CD4-positive, alpha-beta T cell treated with Interleukin-1 beta for 1 hour (primary cell): ENCODE results near the gene SCN7A.
"Not testable (repeated sequence)": the region's sequence is repeated elsewhere in the genome, so short reads cannot be mapped to it uniquely, and the experiment has no call there.

Experiments
- DNase-seq, 2 donors: peaks; one replicate each; pipeline ENCODE4 v3.0.0-alpha.2; 2020 to 2022

Gene SCN7A

GRCh38 chr2:166451468-166451867 is 42.6 kb downstream of the SCN7A start:
- no peak for DNase-seq

- DNase-seq = no peak
Measured at GRCh38 chr2:166449439-166449838, 44.6 kb downstream of the SCN7A start.

GRCh38 chr2:166448106-166448505 is 45.9 kb downstream of the SCN7A start:
- no peak for DNase-seq

- DNase-seq = no peak
Measured at GRCh38 chr2:166444306-166444705, 49.7 kb downstream of the SCN7A start.

GRCh38 chr2:166440313-166440712 is 53.7 kb downstream of the SCN7A start:
- DNase-seq = no peak

GRCh38 chr2:166439078-166439477 is 55.0 kb downstream of the SCN7A start:
- no peak for DNase-seq

- no peak for DNase-seq
Measured at GRCh38 chr2:166436976-166437375, 57.1 kb downstream of the SCN7A start.

- no peak for DNase-seq
Measured at GRCh38 chr2:166436189-166436588, 57.9 kb downstream of the SCN7A start.

GRCh38 chr2:166434491-166434890 is 59.6 kb downstream of the SCN7A start:
- DNase-seq = no peak

GRCh38 chr2:166433457-166433856 is 60.6 kb downstream of the SCN7A start:
- DNase-seq = no peak

GRCh38 chr2:166432331-166432730 is 61.7 kb downstream of the SCN7A start:
- no peak for DNase-seq

GRCh38 chr2:166424841-166425240 is 69.2 kb downstream of the SCN7A start:
- DNase-seq = no peak

GRCh38 chr2:166419616-166419934 is 74.5 kb downstream of the SCN7A start:
- DNase-seq = no peak

GRCh38 chr2:166418853-166419615 is 75.0 kb downstream of the SCN7A start:
- DNase-seq = no peak

GRCh38 chr2:166417669-166418068 is 76.4 kb downstream of the SCN7A start:
- no peak for DNase-seq

GRCh38 chr2:166413255-166413654 is 80.8 kb downstream of the SCN7A start:
- DNase-seq = no peak

- no peak for DNase-seq
Measured at GRCh38 chr2:166411473-166412230, 82.4 kb downstream of the SCN7A start.

- DNase-seq = no peak
Measured at GRCh38 chr2:166410828-166411472, 83.1 kb downstream of the SCN7A start.

GRCh38 chr2:166407746-166408145 is 86.3 kb downstream of the SCN7A start:
- not testable (repeated sequence) for DNase-seq

GRCh38 chr2:166406374-166406773 is 87.7 kb downstream of the SCN7A start:
- no peak for DNase-seq

GRCh38 chr2:166405569-166405926 is 88.5 kb downstream of the SCN7A start:
- no peak for DNase-seq

GRCh38 chr2:166404831-166405568 is 89.0 kb downstream of the SCN7A start:
- no peak for DNase-seq

GRCh38 chr2:166394245-166394644 is 99.8 kb downstream of the SCN7A start:
- DNase-seq = no peak
